Measurements from ENCODE around the gene RBM17. TPM values are rescaled to one million over a fixed set of nuclear protein-coding genes. Genes with fewer than 3 reads are reported as not detected.
"Not testable (repeated sequence)": the region's sequence is repeated elsewhere in the genome, so short reads cannot be mapped to it uniquely, and the experiment has no call there.

RBM17 gene
- polyA plus RNA-seq, 1 donor, result 104 TPM

DNA sequence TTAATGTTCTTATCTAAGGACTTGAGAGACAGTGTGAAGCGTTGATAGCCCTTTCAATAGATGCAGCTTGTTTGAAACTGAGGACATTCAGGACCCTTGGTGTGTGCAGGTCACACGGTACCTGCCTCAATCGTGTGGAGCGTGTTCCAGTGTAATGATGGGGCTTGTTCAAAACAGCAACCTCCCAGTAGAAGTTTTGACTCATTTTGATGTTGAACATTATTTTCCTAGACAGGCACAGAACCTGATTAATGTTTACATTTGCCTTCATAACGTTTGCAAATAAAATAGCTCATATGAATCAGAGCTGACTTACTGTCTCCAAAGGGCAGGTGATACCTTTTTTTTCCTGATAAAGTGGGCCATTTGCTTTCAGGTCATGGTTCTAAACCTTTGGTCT is 21.3 kb downstream of the RBM17 start:
- DNase-seq (ENCODE audit: low read depth), result no peak

- DNase-seq (ENCODE audit: low read depth), result no peak
Observed at GRCh38 chr10:6112893-6113292, 24.1 kb downstream of the RBM17 start.

DNA sequence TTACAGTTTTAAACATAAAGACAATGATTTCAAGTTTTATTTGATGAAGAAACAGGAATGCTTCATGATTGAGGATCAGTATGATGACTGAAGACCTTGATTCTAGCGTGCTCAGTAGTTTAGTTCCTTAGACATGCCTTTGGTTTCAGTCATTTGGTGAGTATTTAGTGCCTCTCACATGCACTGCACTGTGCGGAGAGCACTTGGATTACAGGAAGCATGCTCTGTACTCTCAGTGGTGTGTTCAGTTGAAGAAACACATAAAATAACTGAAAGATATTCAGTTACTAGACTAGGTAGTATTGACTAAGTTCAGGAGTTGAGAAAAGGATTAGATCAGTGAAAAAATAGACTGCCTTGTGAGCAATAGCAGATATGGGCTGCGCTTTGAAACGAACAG is 25.5 kb downstream of the RBM17 start:
- DNase-seq (ENCODE audit: low read depth), result no peak

DNA sequence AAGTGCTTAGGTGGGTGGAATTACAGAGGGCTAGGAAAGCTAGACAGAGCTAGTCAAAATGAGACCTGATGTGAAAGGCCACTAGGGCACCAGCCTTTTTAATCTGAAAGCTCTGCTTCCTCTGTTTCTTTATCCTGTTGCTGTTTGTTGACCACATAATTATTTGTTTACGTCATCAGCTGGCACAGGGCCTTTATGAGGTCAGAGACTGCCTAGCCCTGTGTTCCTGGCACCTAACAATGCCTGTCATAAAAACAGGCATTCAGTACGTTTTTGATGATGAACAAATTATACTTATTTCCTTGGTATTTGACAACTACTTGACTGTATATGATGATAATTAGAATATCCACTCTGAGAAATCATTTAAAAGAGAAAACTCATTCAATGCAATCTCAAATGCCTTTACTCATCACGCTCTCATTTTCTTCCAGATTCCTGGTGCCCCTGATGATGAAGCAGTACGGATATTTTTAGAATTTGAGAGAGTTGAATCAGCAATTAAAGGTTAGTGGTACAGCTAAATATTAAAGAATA is 26.0 kb downstream of the RBM17 start:
- no peak for DNase-seq (ENCODE audit: low read depth)

- DNase-seq (ENCODE audit: low read depth), result no peak
Observed at GRCh38 chr10:6115411-6115810, 26.6 kb downstream of the RBM17 start.

GRCh38 chr10:6115824-6116350 is 27.1 kb downstream of the RBM17 start:
- no peak for DNase-seq (ENCODE audit: low read depth)

GRCh38 chr10:6116806-6117205 is 28.0 kb downstream of the RBM17 start:
- no peak for DNase-seq (ENCODE audit: low read depth)

DNA sequence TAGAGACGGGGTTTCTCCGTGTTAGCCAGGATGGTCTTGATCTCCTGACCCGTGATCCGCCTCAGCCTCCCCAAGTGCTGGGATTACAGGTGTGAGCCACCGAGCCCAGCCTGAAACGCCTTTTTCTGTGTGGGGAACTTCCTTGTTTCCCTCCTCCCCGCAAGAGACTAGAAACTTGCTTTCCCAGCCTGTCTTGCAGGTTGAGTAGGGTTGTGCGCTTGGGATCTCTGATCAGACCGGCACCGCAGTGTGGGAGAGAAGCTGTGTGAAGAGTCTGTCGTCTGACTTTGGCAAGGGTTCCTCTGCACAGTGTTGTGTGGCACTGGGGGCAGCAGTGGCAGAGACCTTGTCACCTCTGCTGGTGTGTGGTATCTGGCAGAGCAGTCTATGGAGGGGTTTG is 28.9 kb downstream of the RBM17 start:
- DNase-seq (ENCODE audit: low read depth), result no peak

DNA sequence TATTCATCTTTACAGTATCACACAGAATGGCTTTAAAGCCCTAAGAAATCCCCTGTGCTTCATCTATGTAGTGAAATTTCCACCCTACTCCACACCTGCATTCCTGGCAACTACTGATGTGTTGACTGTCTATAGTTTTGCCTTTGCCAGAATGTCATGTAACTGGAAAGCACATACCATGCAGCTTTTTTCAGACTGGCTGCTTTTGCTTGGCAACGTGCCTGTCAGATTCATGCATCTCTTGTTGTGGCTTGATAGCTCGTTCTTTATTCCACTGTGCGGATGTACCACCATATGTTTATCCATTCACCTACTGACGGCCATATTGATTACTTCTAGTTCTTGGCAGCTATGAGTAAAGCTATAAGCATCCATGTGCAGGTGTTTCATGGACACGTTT is 30.6 kb downstream of the RBM17 start:
- no peak for DNase-seq (ENCODE audit: low read depth)

DNA sequence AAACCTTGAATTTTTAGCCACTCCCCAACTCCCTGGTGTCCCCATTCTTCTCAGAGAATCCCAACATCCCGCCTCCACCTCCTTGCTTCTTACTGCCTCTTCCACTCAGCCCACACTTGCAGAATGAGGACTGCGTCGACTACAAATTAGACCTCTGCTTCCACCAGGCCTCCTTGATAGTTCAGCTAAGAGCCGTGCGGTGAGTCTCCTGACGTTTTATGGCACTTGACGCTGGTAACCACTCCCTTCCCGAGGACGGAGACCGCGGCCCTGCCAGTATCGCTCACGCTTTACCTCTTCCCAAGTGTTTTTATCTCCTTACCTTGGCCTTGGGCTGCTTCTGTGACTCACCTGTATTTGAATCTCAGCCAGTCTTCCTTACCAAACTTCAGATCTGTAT is 31.1 kb downstream of the RBM17 start:
- DNase-seq (ENCODE audit: low read depth), result no peak

- DNase-seq (ENCODE audit: low read depth), result no peak
Observed at GRCh38 chr10:6120691-6121090, 31.9 kb downstream of the RBM17 start.

- no peak for DNase-seq (ENCODE audit: low read depth)
Observed at GRCh38 chr10:6121146-6121545, 32.3 kb downstream of the RBM17 start.

GRCh38 chr10:6123532-6123931 is 34.7 kb downstream of the RBM17 start:
- no peak for DNase-seq (ENCODE audit: low read depth)

- DNase-seq (ENCODE audit: low read depth), result no peak
Observed at GRCh38 chr10:6124666-6125065, 35.8 kb downstream of the RBM17 start.

DNA sequence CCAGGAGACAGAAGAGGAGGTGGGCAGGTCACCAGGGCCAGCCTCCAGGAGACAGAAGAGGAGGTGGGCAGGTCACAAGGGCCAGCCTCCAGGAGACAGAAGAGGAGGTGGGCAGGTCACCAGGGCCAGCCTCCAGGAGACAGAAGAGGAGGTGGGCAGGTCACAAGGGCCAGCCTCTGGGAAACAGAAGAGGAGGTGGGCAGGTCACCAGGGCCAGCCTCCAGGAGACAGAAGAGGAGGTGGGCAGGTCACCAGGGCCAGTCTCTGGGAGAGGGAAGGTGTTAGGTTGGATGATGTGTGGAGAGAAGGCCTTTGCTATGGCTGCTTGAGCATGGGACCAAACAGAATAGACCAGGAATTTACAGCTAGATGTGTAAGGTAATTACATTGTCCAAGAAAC is 38.6 kb downstream of the RBM17 start:
- DNase-seq (ENCODE audit: low read depth), result not testable (repeated sequence)

GRCh38 chr10:6128087-6128486 is 39.3 kb downstream of the RBM17 start:
- DNase-seq (ENCODE audit: low read depth), result no peak

GRCh38 chr10:6128591-6129251 is 39.9 kb downstream of the RBM17 start:
- DNase-seq (ENCODE audit: low read depth), result no peak

- no peak for DNase-seq (ENCODE audit: low read depth)
Observed at GRCh38 chr10:6130848-6131470, 42.1 kb downstream of the RBM17 start.

- DNase-seq (ENCODE audit: low read depth), result no peak
Observed at GRCh38 chr10:6133331-6134098, 44.7 kb downstream of the RBM17 start.

- DNase-seq (ENCODE audit: low read depth), result no peak
Observed at GRCh38 chr10:6134099-6134823, 45.4 kb downstream of the RBM17 start.

- no peak for DNase-seq (ENCODE audit: low read depth)
Observed at GRCh38 chr10:6135039-6135438, 46.2 kb downstream of the RBM17 start.
